ENCODE data around the gene NOX4.
"Not testable (repeated sequence)": the region's sequence is repeated elsewhere in the genome, so short reads cannot be mapped to it uniquely, and the experiment has no call there.

- not testable (repeated sequence) for TF ChIP-seq CTCF (IDR thresholded peaks at IDR 0.05); NFATC4 (CRISPR knock-in tag; IDR thresholded peaks at IDR 0.05); MAX (CRISPR knock-in tag; IDR thresholded peaks at IDR 0.05); KAT7 (CRISPR knock-in tag; IDR thresholded peaks at IDR 0.05; ENCODE audit: borderline replicate concordance)
Observed at GRCh38 chr11:89331940-89332339, 159.2 kb downstream of the NOX4 start.
